Type B pancreatic cell (in vitro differentiated cells): ENCODE measurements around the gene IL1R2. TPM values are rescaled to one million over a fixed set of nuclear protein-coding genes. Genes with fewer than 3 reads are reported as not detected.

ENCODE experiments used
- DNase-seq: peaks from one replicate; pipeline ENCODE4 v3.0.0; 2021; ENCODE audit warnings: mixed read lengths; ENCODE audit not compliant: unreplicated experiment; ENCODE audit errors: extremely low spot score
- H3K27ac Mint-ChIP-seq: 2 replicates; pipeline ENCODE4 v1.8.0; 2021; ENCODE audit warnings: mild to moderate bottlenecking, mixed read lengths
- H3K27me3 Mint-ChIP-seq: 2 replicates; pipeline ENCODE4 v1.8.0; 2021; ENCODE audit warnings: mixed read lengths
- H3K36me3 Mint-ChIP-seq: 2 replicates; pipeline ENCODE4 v1.8.0; 2021; ENCODE audit warnings: mixed read lengths
- H3K4me1 Mint-ChIP-seq: one replicate; pipeline ENCODE4 v1.8.0; 2021; ENCODE audit warnings: mixed read lengths; ENCODE audit not compliant: unreplicated experiment
- H3K4me3 Mint-ChIP-seq: 2 replicates; pipeline ENCODE4 v1.8.0; 2021; ENCODE audit warnings: mild to moderate bottlenecking, mixed read lengths
- H3K9me3 Mint-ChIP-seq: 2 replicates; pipeline ENCODE4 v1.8.0; 2021; ENCODE audit warnings: mixed read lengths
- CTCF ChIP-seq: fragments of 200-600 bp; sonication (generic); conservative IDR thresholded peaks from 2 replicates; pipeline ENCODE4 v1.5.0; 2021; ENCODE audit warnings: antibody characterized with exemption, mild to moderate bottlenecking
- total RNA-seq: library from RNA; stranded (reverse); gene quantifications from 2 replicates; pipeline ENCODE4 v1.2.1, GENCODE V29; 2021; ENCODE audit warnings: low replicate concordance

IL1R2 gene
- total RNA-seq, 1 donor from 2014 or later = 0.48 TPM

- Mint-ChIP-seq H3K27ac (no peak overlapping the region), H3K4me1 (peaks cover 8% of the 10 kb centered on the region), H3K27me3 (peaks cover 22% of the 10 kb centered on the region), H3K9me3 (no peaks in the 10 kb centered on the region), H3K4me3 (no peak overlapping the region), H3K36me3 (no peaks in the 10 kb centered on the region)
- TF ChIP-seq CTCF = no peak
- no peak for DNase-seq
These were observed 51.8 kb downstream of the IL1R2 start for GRCh38 chr2:102043560-102043959.

GRCh38 chr2:102044235-102044896, 52.6 kb downstream of the IL1R2 start:
- no peak for DNase-seq
- no peak overlapping the region for H3K4me3 Mint-ChIP-seq
- H3K4me1 Mint-ChIP-seq = peaks cover 13% of the 10 kb centered on the region
- no peak for TF ChIP-seq CTCF
- no peaks in the 10 kb centered on the region for H3K9me3 Mint-ChIP-seq
- no peak overlapping the region for H3K27ac Mint-ChIP-seq
- no peaks in the 10 kb centered on the region for H3K36me3 Mint-ChIP-seq
- peaks cover 21% of the 10 kb centered on the region for H3K27me3 Mint-ChIP-seq

DNA sequence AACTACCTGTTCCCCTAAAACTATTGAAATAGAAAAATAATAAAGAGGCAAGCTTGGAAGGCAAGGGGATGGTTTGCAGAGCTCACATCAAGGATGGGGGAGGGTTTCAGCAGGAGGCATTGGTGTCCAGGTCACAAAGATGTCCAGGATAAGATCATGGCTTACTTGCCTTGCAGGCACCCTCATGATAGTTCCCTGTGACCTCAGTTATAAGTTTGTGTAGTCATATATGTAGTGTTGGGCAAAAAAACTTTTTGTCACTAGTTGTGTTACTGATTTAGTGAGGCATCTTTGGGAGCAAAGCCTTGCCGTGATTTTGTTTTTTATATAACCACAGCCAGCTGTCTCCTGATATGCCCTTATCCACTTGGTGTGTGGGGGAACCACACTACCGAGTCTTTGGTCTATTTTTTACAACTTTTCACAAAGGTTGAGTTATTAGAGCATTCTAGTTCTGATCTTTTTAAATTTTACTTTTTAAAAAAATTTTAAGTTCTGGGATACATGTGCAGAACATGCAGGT, 53.3 kb downstream of the IL1R2 start:
- Mint-ChIP-seq H3K36me3 (no peaks in the 10 kb centered on the region), H3K4me3 (no peak overlapping the region), H3K27ac (no peak overlapping the region), H3K27me3 (peaks cover 18% of the 10 kb centered on the region), H3K9me3 (no peaks in the 10 kb centered on the region), H3K4me1 (peaks cover 19% of the 10 kb centered on the region)
- DNase-seq = no peak
- no peak for TF ChIP-seq CTCF

- Mint-ChIP-seq H3K27me3 (peaks cover 18% of the 10 kb centered on the region), H3K27ac (no peak overlapping the region), H3K9me3 (peaks cover 5% of the 10 kb centered on the region), H3K4me3 (no peak overlapping the region), H3K36me3 (no peaks in the 10 kb centered on the region), H3K4me1 (peaks cover 25% of the 10 kb centered on the region)
- DNase-seq = no peak
- TF ChIP-seq CTCF = no peak
These were observed 53.9 kb downstream of the IL1R2 start for GRCh38 chr2:102045697-102046096.

DNA sequence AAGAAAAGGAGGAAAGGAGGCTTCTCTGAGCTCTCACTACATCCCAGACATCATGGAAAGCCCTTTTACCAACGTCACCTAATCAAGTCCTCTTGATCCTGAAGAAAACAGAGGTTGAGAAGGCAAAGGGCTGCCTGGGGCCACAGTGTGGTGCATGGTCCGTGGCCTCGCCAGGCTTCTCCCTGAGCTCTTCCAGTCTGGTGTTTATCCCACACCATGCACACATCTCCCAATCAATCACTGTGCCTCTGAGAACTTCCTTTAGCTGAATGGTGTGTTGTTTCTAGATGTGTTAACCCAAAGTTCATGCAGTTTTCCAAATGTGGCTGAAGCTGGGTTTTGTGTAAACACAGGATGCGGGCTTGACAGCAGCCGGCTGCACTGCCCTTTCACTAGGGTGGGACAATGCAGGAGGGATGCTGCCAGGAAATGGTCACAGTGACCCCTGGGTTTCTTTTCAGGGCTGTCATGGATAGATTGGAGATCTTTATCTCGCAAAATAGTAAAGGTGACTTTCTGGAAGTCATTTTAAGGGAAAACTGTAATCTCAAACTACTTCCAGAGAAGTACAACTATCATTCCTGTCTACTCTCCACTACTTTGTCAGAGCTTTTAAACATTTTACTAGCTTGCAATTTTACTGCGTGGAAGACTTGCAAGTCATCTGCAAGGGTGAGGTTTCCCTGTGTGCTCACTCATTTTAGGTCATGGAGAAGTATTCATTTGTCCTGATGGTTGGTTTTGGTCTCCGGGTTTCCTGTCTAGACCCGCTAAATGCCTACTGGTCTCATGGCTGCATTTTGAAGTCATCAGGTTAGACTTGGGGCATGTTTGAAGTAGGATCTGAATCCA, 54.6 kb downstream of the IL1R2 start:
- no peak for DNase-seq
- peaks cover 5% of the 10 kb centered on the region for H3K9me3 Mint-ChIP-seq
- H3K27ac Mint-ChIP-seq = no peak overlapping the region
- H3K27me3 Mint-ChIP-seq = peaks cover 15% of the 10 kb centered on the region
- no peak for TF ChIP-seq CTCF
- H3K4me3 Mint-ChIP-seq = no peak overlapping the region
- H3K36me3 Mint-ChIP-seq = no peaks in the 10 kb centered on the region
- H3K4me1 Mint-ChIP-seq = peaks cover 26% of the 10 kb centered on the region
